GM12873 (cell line): Measurements from ENCODE around the gene LBH.

Source experiments
- CTCF ChIP-seq: IDR thresholded peaks from 2 replicates; pipeline ENCODE4 v1.5.1; 2012; ENCODE audit warnings: low read depth, mild to moderate bottlenecking, moderate library complexity, low read length, control low read depth; ENCODE audit not compliant: insufficient read depth; ENCODE audit errors: missing control alignments

LBH gene

GRCh38 chr2:30282721-30283120 is 51.4 kb downstream of the LBH start:
- TF ChIP-seq CTCF: no peak

GRCh38 chr2:30283931-30284565 is 52.7 kb downstream of the LBH start:
- no peak for TF ChIP-seq CTCF

GRCh38 chr2:30285758-30286157 is 54.4 kb downstream of the LBH start:
- TF ChIP-seq CTCF: no peak

GRCh38 chr2:30287190-30287840 is 56.0 kb downstream of the LBH start:
- TF ChIP-seq CTCF: no peak

GRCh38 chr2:30287857-30288513 is 56.7 kb downstream of the LBH start:
- no peak for TF ChIP-seq CTCF

GRCh38 chr2:30288561-30288960 is 57.2 kb downstream of the LBH start:
- no peak for TF ChIP-seq CTCF

- no peak for TF ChIP-seq CTCF
These were observed 62.1 kb downstream of the LBH start for GRCh38 chr2:30293303-30293921.
